H1 (cell line): ENCODE results near the gene FIG4. TPM values are rescaled to one million over a fixed set of nuclear protein-coding genes. Genes with fewer than 3 reads are reported as not detected.
A peak's percentile ranks its signal among the peaks of the same experiment; 100 is the strongest.

Experiments
- CTCF ChIA-PET: fragments of 300-600 bp; sonication (Branson Sonifier 250); formaldehyde crosslinking; loops from one replicate; lab custom pipeline; 2021; ENCODE audit not compliant: partially characterized antibody; lab: Charles Lee
- POLR2A ChIA-PET: fragments of 300-600 bp; sonication (Branson Sonifier 250); formaldehyde crosslinking; loops from one replicate; lab custom pipeline; 2021; ENCODE audit warnings: inconsistent platforms; ENCODE audit not compliant: partially characterized antibody; lab: Charles Lee
- DNase-seq, 2 experiments: peaks; one replicate each; pipeline versions ENCODE4 v3.0.0 to v3.0.0-alpha.2; 2010 to 2022; ENCODE audit warnings: low spot score in 2 of 2, low read depth in 1 of 2, mixed read lengths in 1 of 2
- FAIRE-seq: peaks from 2 replicates; lab custom pipeline; 2011; peaks lifted over from hg19 to GRCh38; lab: Jason Lieb, UNC
- H2AFZ ChIP-seq: 2 replicates; pipeline ENCODE4 v1.8.1; 2012; ENCODE audit warnings: low read length, inconsistent platforms
- H2AK5ac ChIP-seq: 2 replicates; pipeline ENCODE4 v1.6.1; 2013; ENCODE audit warnings: low read depth, low read length
- H2BK120ac ChIP-seq: replicated peaks from 2 replicates; pipeline ENCODE3; 2013; ENCODE audit warnings: low read depth, low read length, inconsistent platforms
- H2BK12ac ChIP-seq: 2 replicates; pipeline ENCODE4 v1.6.1; 2013; ENCODE audit warnings: low read depth, low read length
- H2BK15ac ChIP-seq: 2 replicates; pipeline ENCODE4 v1.6.1; 2013; ENCODE audit warnings: low read length
- H2BK20ac ChIP-seq: 2 replicates; pipeline ENCODE4 v1.6.1; 2013; ENCODE audit warnings: low read length
- H2BK5ac ChIP-seq: 2 replicates; pipeline ENCODE4 v1.6.1; 2013; ENCODE audit warnings: low read depth, low read length
- H3K14ac ChIP-seq: 2 replicates; pipeline ENCODE4 v1.6.1; 2013; ENCODE audit warnings: inconsistent platforms; ENCODE audit not compliant: insufficient read length
- H3K18ac ChIP-seq: 2 replicates; pipeline ENCODE4 v1.6.1; 2013; ENCODE audit warnings: low read length; ENCODE audit errors: extremely low read depth
- H3K23ac ChIP-seq: 2 replicates; pipeline ENCODE4 v1.6.1; 2013; ENCODE audit warnings: inconsistent platforms; ENCODE audit not compliant: insufficient read length
- H3K23me2 ChIP-seq: 2 replicates; pipeline ENCODE4 v1.6.1; 2013; ENCODE audit warnings: low read depth, low read length
- H3K27ac ChIP-seq: 2 replicates; pipeline ENCODE4 v1.6.1; 2011; ENCODE audit warnings: low read depth, low read length, inconsistent platforms
- H3K27me3 ChIP-seq, 4 experiments: replicated peaks in 1 of 4; 1 replicate in 1 of 4; 2 replicates in 3 of 4; pipeline versions ENCODE4 v1.6.1 to v1.8.1; 2011 to 2013; ENCODE audit warnings: low read length in 3 of 4, mild to moderate bottlenecking in 3 of 4, inconsistent platforms in 2 of 4, mixed read lengths in 2 of 4, moderate library complexity in 1 of 4; ENCODE audit not compliant: control insufficient read depth in 3 of 4, insufficient read depth in 3 of 4; ENCODE audit errors: extremely low read depth in 1 of 4
- H3K36me3 ChIP-seq, 4 experiments: 2 replicates each; pipeline versions ENCODE4 v1.6.1 to v1.8.1; 2011 to 2013; ENCODE audit warnings: mild to moderate bottlenecking in 4 of 4, low read length in 3 of 4, moderate library complexity in 2 of 4, control low read depth in 1 of 4, inconsistent platforms in 1 of 4; ENCODE audit not compliant: insufficient read depth in 4 of 4, control insufficient read depth in 2 of 4
- H3K4ac ChIP-seq: replicated peaks from 2 replicates; pipeline ENCODE3; 2013; ENCODE audit warnings: low read length, low read depth, mixed read lengths, inconsistent platforms; ENCODE audit not compliant: insufficient read length
- H3K4me1 ChIP-seq, 4 experiments: replicated peaks in 1 of 4; 1 replicate in 1 of 4; 2 replicates in 3 of 4; pipeline versions ENCODE4 v1.6.1 to v1.8.1; 2011 to 2013; ENCODE audit warnings: low read length in 3 of 4, inconsistent platforms in 2 of 4, mixed read lengths in 1 of 4; ENCODE audit not compliant: insufficient read depth in 4 of 4, control insufficient read depth in 3 of 4
- H3K4me2 ChIP-seq, 2 experiments: 2 replicates each; pipeline versions ENCODE4 v1.6.1 to v1.8.1; 2011 to 2013; ENCODE audit warnings: low read depth in 2 of 2, low read length in 2 of 2, control low read depth in 1 of 2, inconsistent platforms in 1 of 2, mild to moderate bottlenecking in 1 of 2; ENCODE audit not compliant: insufficient read depth in 1 of 2
- H3K4me3 ChIP-seq, 4 experiments: fragments of 200-600, 300-600 bp in 1 of 4; sonication (generic), shearing (Covaris generic), sonication (Bioruptor Twin) in 1 of 4; 2 replicates each; pipeline versions ENCODE4 v1.5.1 to v1.8.1; 2011 to 2016; ENCODE audit warnings: low read length in 4 of 4, low read depth in 3 of 4, control low read depth in 2 of 4, inconsistent platforms in 2 of 4, mild to moderate bottlenecking in 2 of 4, mixed read lengths in 1 of 4, moderate library complexity in 1 of 4; ENCODE audit not compliant: insufficient read depth in 2 of 4; ENCODE audit errors: extremely low read depth in 1 of 4
- H3K56ac ChIP-seq: replicated peaks from 2 replicates; pipeline ENCODE3; 2013; ENCODE audit warnings: low read depth, mild to moderate bottlenecking, mixed read lengths, low read length, inconsistent platforms; ENCODE audit not compliant: insufficient read length
- H3K79me1 ChIP-seq: 2 replicates; pipeline ENCODE4 v1.6.1; 2013; ENCODE audit warnings: low read depth, low read length, control low read depth
- H3K79me2 ChIP-seq, 2 experiments: 2 replicates each; pipeline versions ENCODE4 v1.6.1 to v1.8.1; 2012 to 2013; ENCODE audit warnings: low read length in 2 of 2, mild to moderate bottlenecking in 2 of 2, inconsistent platforms in 1 of 2; ENCODE audit not compliant: insufficient read depth in 2 of 2, control insufficient read depth in 1 of 2
- H3K9ac ChIP-seq, 4 experiments: replicated peaks in 1 of 4; 1 replicate in 1 of 4; 2 replicates in 3 of 4; pipeline versions ENCODE4 v1.6.1 to v1.8.1; 2011 to 2013; ENCODE audit warnings: low read depth in 3 of 4, low read length in 3 of 4, control low read depth in 2 of 4, mild to moderate bottlenecking in 2 of 4, moderate library complexity in 2 of 4, inconsistent platforms in 1 of 4; ENCODE audit errors: extremely low read depth in 1 of 4
- H3K9me3 ChIP-seq, 2 experiments: 2 replicates each; pipeline versions ENCODE4 v1.6.1 to v1.8.1; 2012 to 2013; ENCODE audit warnings: mild to moderate bottlenecking in 2 of 2, moderate library complexity in 2 of 2, control low read depth in 1 of 2, inconsistent platforms in 1 of 2, low read depth in 1 of 2, low read length in 1 of 2, mixed read lengths in 1 of 2; ENCODE audit not compliant: insufficient read depth in 2 of 2
- H4K20me1 ChIP-seq, 2 experiments: replicated peaks in 1 of 2; 2 replicates each; pipeline versions ENCODE3 to v1.8.1; 2011 to 2013; ENCODE audit warnings: inconsistent platforms in 2 of 2, low read length in 2 of 2, mild to moderate bottlenecking in 1 of 2; ENCODE audit not compliant: insufficient read depth in 2 of 2, control insufficient read depth in 1 of 2
- H4K5ac ChIP-seq: 2 replicates; pipeline ENCODE4 v1.6.1; 2013; ENCODE audit warnings: low read length, low read depth, mixed read lengths, inconsistent platforms; ENCODE audit not compliant: insufficient read length
- H4K8ac ChIP-seq: 2 replicates; pipeline ENCODE4 v1.8.0; 2013; ENCODE audit warnings: mild to moderate bottlenecking, moderate library complexity, low read length, inconsistent platforms; ENCODE audit not compliant: insufficient read depth; ENCODE audit errors: extremely low read depth
- H4K91ac ChIP-seq: replicated peaks from 2 replicates; pipeline ENCODE3; 2013; ENCODE audit warnings: low read length, mixed read lengths, inconsistent platforms; ENCODE audit not compliant: insufficient read length
- KDM4A ChIP-seq: IDR thresholded peaks from one replicate; pipeline ENCODE4 v1.7.1; 2012; ENCODE audit warnings: low read depth, mild to moderate bottlenecking, moderate library complexity, low read length, inconsistent platforms; ENCODE audit not compliant: severe bottlenecking
- YY1 ChIP-seq: IDR thresholded peaks from 2 replicates; pipeline ENCODE4 v1.6.1; 2011; ENCODE audit warnings: low read depth, mild to moderate bottlenecking, low read length
- WGBS, 2 experiments: shearing (Covaris generic) in 1 of 2; methylation state at CpG; one replicate each; pipeline versions ENCODE4 v1.1.6 to v1.1.7; 2013 to 2015; ENCODE audit warnings: low lambda C conversion rate in 2 of 2, mixed read lengths in 2 of 2, inconsistent platforms in 1 of 2, low coverage in 1 of 2, missing lambda C conversion rate in 1 of 2; ENCODE audit not compliant: insufficient replicate concordance in 2 of 2, insufficient coverage in 1 of 2, insufficient read length in 1 of 2; ENCODE audit errors: extremely low coverage in 1 of 2, missing lambda C conversion rate in 1 of 2; 5-methylcytosine and 5-hydroxymethylcytosine counted together
- polyA plus RNA-seq, 7 experiments: library from polyadenylated mRNA; depleted of rRNA in 3 of 7; stranded (reverse) in 5 of 7; unstranded in 2 of 7; fragments of >200 nt in 5 of 7; fragments of 200-250 nt in 2 of 7; gene quantifications; 1 replicate in 5 of 7; 2 replicates in 1 of 7; 4 replicates in 1 of 7; pipeline versions ENCODE4 v1.2.1 to v1.2.3, GENCODE V29; 2011 to 2013; ENCODE audit warnings: missing spikeins in 2 of 7, mixed read lengths in 2 of 7
- total RNA-seq: library from RNA; stranded (reverse); fragmentation: NEBNext Ultra II Directional; extraction: Animal tissue kit (Norgen Biotek cat#: 25700); gene quantifications from 2 replicates; pipeline ENCODE4 v1.2.1, GENCODE V29; 2021

Gene FIG4
- total and polyA plus RNA-seq, 2 of the 8 experiments (the other 6 are each of a cell fraction or from before 2014, with no cell fraction given) = 11.8 to 21.9 TPM

DNA sequence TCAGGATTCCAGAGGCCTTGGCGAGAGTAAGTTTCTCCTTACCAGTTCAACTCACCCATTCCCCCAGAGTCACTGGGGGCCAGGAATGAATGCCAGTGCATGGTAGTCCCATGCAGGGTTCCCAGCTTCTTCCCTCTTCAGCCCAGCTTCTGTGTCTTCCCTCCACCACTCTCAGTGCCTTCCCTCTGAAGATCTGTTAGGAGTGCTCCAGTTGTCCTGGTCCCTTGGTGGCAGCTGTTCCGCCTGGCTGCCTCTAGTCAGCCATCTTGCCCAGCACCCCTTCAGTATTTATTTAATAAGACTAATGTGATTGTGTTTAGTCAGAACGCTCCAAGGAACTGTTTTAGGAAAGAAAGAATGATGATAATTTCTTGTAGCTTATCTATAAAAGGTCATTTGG lies 23.1 kb downstream of the FIG4 start:
- WGBS, 2 experiments = 86% methylated on average over 3 of the region's 3 CpGs; no CpG with 5 or more reads in 1 of the 2 experiments
- Histone ChIP-seq H3K4me1 (no peaks in the 10 kb centered on the region), H3K79me1 (no peaks in the 10 kb centered on the region; the same call in 1 of the 2 replicates), H2BK12ac (no peak overlapping the region), H3K56ac (no peak overlapping the region), H2BK15ac (no peak overlapping the region), H3K4ac (no peak overlapping the region), H3K36me3 (no peaks in the 10 kb centered on the region; a peak in 1 of 8 replicates), H2BK5ac (0 out of 2 replicates have a peak overlapping the region, but pooled peaks have one; percentile 37), H3K79me2 (peaks cover 0 to 25% of the 10 kb centered on the region in 2 experiments; a peak in 3 of 4 replicates), H3K4me2 (no peak overlapping the region), H3K23ac (no peak overlapping the region), H3K27me3 (no peaks in the 10 kb centered on the region), H2BK120ac (no peak overlapping the region), H4K8ac (peak overlapping the region; percentile 35; the same call in 1 of the 2 replicates), H3K9ac (no peak overlapping the region), H3K23me2 (no peaks in the 10 kb centered on the region), H2BK20ac (no peak overlapping the region), H2AFZ (no peak overlapping the region), H4K5ac (no peak overlapping the region), H3K27ac (no peak overlapping the region), H3K9me3 (no peaks in the 10 kb centered on the region), H4K91ac (no peak overlapping the region), H4K20me1 (peaks cover 0 to 2% of the 10 kb centered on the region in 2 experiments), H3K18ac (no peak overlapping the region), H3K4me3 (no peak overlapping the region), H3K14ac (no peak overlapping the region), H2AK5ac (no peak overlapping the region)
- CTCF ChIA-PET = interaction anchor here (0.7 to 1.6 kb wide), 9 partner anchors 8 to 326 kb away, joined by 3 to 8 read pairs (median 4); no protein-coding TSS in a partner anchor
- FAIRE-seq (no peak), DNase-seq (no peak)
- POLR2A ChIA-PET = no interaction called here
- TF ChIP-seq YY1 (0 out of 2 replicates have a peak, but pooled peaks have one; percentile 29), KDM4A (no peak)
